ENCODE measurements around the gene MCF2L2.

DNA sequence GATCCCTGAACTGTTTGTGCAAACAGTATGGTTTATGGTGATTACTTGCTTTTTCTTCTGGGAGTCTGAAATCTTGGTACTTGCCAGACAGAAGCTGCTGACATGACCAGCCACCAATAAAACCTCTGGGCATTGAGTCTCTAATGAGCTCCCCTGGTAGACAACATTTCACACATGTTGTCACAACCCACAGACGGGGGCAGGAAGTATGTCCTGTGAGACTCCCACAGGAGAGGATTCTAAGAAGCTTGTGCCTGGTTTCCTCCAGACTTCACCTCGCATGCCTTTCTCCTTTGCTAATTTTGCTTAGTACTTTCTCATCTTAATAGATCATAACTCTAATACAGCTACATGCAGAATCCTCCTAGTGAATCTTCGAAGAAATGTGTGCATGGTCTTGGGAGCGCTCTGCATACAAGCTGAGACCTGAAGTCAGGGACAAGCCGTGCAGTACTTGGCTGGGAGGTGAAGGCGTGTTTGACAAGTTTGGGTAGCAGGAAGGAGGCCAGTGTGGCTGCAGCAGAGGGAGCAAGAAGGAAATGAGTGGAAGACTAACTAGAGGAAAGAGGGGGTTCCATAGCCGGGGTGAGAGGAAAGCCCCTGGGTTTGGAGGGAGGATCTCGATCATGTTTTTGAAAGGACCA, 126.4 kb downstream of the MCF2L2 start:
- TF ChIP-seq, protein P1, sequence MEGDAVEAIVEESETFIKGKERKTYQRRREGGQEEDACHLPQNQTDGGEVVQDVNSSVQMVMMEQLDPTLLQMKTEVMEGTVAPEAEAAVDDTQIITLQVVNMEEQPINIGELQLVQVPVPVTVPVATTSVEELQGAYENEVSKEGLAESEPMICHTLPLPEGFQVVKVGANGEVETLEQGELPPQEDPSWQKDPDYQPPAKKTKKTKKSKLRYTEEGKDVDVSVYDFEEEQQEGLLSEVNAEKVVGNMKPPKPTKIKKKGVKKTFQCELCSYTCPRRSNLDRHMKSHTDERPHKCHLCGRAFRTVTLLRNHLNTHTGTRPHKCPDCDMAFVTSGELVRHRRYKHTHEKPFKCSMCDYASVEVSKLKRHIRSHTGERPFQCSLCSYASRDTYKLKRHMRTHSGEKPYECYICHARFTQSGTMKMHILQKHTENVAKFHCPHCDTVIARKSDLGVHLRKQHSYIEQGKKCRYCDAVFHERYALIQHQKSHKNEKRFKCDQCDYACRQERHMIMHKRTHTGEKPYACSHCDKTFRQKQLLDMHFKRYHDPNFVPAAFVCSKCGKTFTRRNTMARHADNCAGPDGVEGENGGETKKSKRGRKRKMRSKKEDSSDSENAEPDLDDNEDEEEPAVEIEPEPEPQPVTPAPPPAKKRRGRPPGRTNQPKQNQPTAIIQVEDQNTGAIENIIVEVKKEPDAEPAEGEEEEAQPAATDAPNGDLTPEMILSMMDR (conservative IDR thresholded peaks at IDR 0.05): no peak
- TF ChIP-seq EZH2 (IDR thresholded peaks at IDR 0.05; ENCODE audit: low read depth): no peak
